ENCODE results near the gene COMT. TPM values are rescaled to one million over a fixed set of nuclear protein-coding genes. Genes with fewer than 3 reads are reported as not detected.
A peak's percentile ranks its signal among the peaks of the same experiment; 100 is the strongest.

Gene COMT
- total and polyA plus RNA-seq, 9 of the 15 experiments (the other 6 are each of a cell fraction or from before 2014, with no cell fraction given): 12.5 to 351 (median 155) TPM

GRCh38 chr22:19961201-19961580 lies 19.6 kb downstream of the COMT start (continued):
- TF ChIP-seq HNRNPLL (IDR thresholded peaks at IDR 0.05; ENCODE audit: low read depth, low read length, poor library complexity, severe bottlenecking) (no peak), RREB1 (CRISPR knock-in tag; IDR thresholded peaks at IDR 0.05) (no peak)

DNA sequence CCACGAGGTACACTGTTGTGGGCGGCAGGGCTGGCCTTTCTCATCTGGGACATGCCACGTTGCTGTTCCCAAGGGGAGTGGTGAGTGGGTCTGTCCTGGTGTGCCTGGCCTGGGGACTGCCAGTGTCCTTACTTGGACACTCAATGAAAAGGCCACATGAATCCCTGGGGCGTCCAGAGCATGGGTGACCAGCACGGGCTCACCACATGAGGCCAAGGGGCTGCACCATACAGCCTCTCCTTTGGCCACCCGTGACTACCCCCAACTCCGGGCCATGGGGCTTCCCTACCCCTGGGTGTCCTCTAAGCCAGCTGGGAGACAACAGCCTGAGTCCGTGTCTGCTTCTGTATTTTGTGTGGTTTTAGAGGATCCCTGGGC lies 20.3 kb downstream of the COMT start:
- H3K36me3 ChIP-seq (ENCODE audit: control insufficient read depth, insufficient read depth, low read length): peaks cover 53% of the 10 kb centered on the region; the same call in 2 of the 3 replicates
- no TSS peak for BruUV-seq (replicated peaks)
- DNase-seq (ENCODE audit: extremely low read depth in 1 of 4, low spot score in 3 of 4) (no peak), ATAC-seq (no peak), FAIRE-seq (no peak)
- 82% methylated on average over 8 of the region's 8 CpGs for WGBS (ENCODE audit: insufficient coverage, low coverage, missing lambda C conversion rate)
- ChIA-PET POLR2A (interaction anchor here (0.6 to 0.7 kb wide), 2 partner anchors 99 to 206 kb away, joined by 3 read pairs; no protein-coding TSS in a partner anchor), CTCF (ENCODE audit: low intra/inter-chr PET ratio) (interaction anchor here (0.9 to 1.1 kb wide), 2 partner anchors 51 to 167 kb away, joined by 4 to 5 read pairs; no protein-coding TSS in a partner anchor)
- H3K4me2 ChIP-seq (ENCODE audit: insufficient read depth, low read length): no peak overlapping the region
- in situ Hi-C loops (cut with MboI) (no loop called here), intact Hi-C loops (cut with micrococcal nuclease) (no loop called here)
- H3K27ac ChIP-seq (ENCODE audit: extremely low read depth, low read depth, low read length): no peak overlapping the region
- H4K20me1 ChIP-seq (replicated peaks; ENCODE audit: control insufficient read depth, insufficient read depth, low read length): peaks cover 28% of the 10 kb centered on the region
- peaks cover 14% of the 10 kb centered on the region; the same call in 1 of the 3 replicates for H3K79me2 ChIP-seq (ENCODE audit: control insufficient read depth, insufficient read depth, low read length)
- H3K4me1 ChIP-seq (replicated peaks in 1 of 2; ENCODE audit: control insufficient read depth in 2 of 2, insufficient read depth in 2 of 2, low read length in 2 of 2): peaks cover 27 to 70% of the 10 kb centered on the region in 2 experiments
- H3K9me3 ChIP-seq (replicated peaks; ENCODE audit: control insufficient read depth, insufficient read depth, low read depth, low read length): no peaks in the 10 kb centered on the region
- H3K9ac ChIP-seq (ENCODE audit: insufficient read depth in 1 of 2, low read depth in 2 of 2, low read length in 2 of 2): peak overlapping the region in 1 of 2 experiments; percentile 73; a peak in 2 of 4 replicates
- H2AFZ ChIP-seq (ENCODE audit: low read depth, low read length): no peak overlapping the region
- H3K9me1 ChIP-seq (ENCODE audit: control insufficient read depth, insufficient read depth, low read length): peaks cover 4% of the 10 kb centered on the region
- no peak overlapping the region for H3K4me3 ChIP-seq
- H3K27me3 ChIP-seq (ENCODE audit: control insufficient read depth in 2 of 2, insufficient read depth in 2 of 2, low read length in 2 of 2): no peaks in the 10 kb centered on the region
- TF ChIP-seq HMGXB4 (CRISPR knock-in tag; IDR thresholded peaks at IDR 0.05) (peak; percentile 69; the same call in 1 of the 2 replicates), NR4A1 (CRISPR knock-in tag; IDR thresholded peaks at IDR 0.05) (0 out of 2 replicates have a peak, but pooled peaks have one; percentile 8), NR4A1 (tag; IDR thresholded peaks at IDR 0.05) (no peak), CHCHD3 (CRISPR knock-in tag; IDR thresholded peaks at IDR 0.05) (0 out of 2 replicates have a peak, but pooled peaks have one; percentile 4), CHD1 (IDR thresholded peaks at IDR 0.05; ENCODE audit: low read length) (no peak), ZNF764 (CRISPR knock-in tag; IDR thresholded peaks at IDR 0.05; ENCODE audit: low read depth) (0 out of 2 replicates have a peak, but pooled peaks have one; percentile 70), POLR2AphosphoS5 (IDR thresholded peaks at IDR 0.05; ENCODE audit: control insufficient read depth, insufficient read depth, low read depth, low read length) (0 out of 2 replicates have a peak, but pooled peaks have one; percentile 16), PML (IDR thresholded peaks at IDR 0.05; ENCODE audit: low read length) (0 out of 2 replicates have a peak, but pooled peaks have one; percentile 16), MECOM (CRISPR knock-in tag; IDR thresholded peaks at IDR 0.05) (no peak)
- TF ChIP-seq, protein P1, sequence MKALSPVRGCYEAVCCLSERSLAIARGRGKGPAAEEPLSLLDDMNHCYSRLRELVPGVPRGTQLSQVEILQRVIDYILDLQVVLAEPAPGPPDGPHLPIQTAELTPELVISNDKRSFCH (CRISPR knock-in tag; IDR thresholded peaks at IDR 0.05): no peak
- TF ChIP-seq, protein P1 (tag; IDR thresholded peaks at IDR 0.05): 0 out of 2 replicates have a peak, but pooled peaks have one; percentile 26
